GM12878 (cell line): ENCODE data around the gene GABRR3. TPM values are rescaled to one million over a fixed set of nuclear protein-coding genes. Genes with fewer than 3 reads are reported as not detected.

Experiments
- ATAC-seq: fragments of 200-7000 bp; cut with Tn5 transposase; 3 replicates; pipeline ENCODE4 v1.9.1; 2020; ENCODE audit warnings: mild to moderate bottlenecking, moderate library complexity
- BruUV-seq: library from RNA; stranded (reverse); fragments of 400-500 nt; replicated peaks from 2 replicates; lab custom pipeline; 2021; lab: Mats Ljungman, UMichigan
- CTCF ChIA-PET: fragments of 300-600 bp; sonication (Branson Sonifier 250); formaldehyde crosslinking; extraction: SDS; loops from one replicate; lab custom pipeline; 2021; ENCODE audit warnings: inconsistent platforms; lab: Yijun Ruan, JAX
- POLR2A ChIA-PET: fragments of 350-600 bp; formaldehyde crosslinking; extraction: SDS; loops from one replicate; lab custom pipeline; 2021; ENCODE audit warnings: inconsistent platforms; lab: Charles Lee
- RAD21 ChIA-PET: fragments of 300-600 bp; sonication (Branson Sonifier 250); formaldehyde crosslinking; loops from one replicate; lab custom pipeline; 2023; ENCODE audit warnings: antibody characterized with exemption; ENCODE audit not compliant: unreplicated experiment; lab: Charles Lee
- SMC1A ChIA-PET: fragments of 300-600 bp; sonication (Branson Sonifier 250); formaldehyde crosslinking; loops from one replicate; lab custom pipeline; 2023; ENCODE audit not compliant: unreplicated experiment, uncharacterized antibody; lab: Charles Lee
- DNase-seq: peaks from one replicate; pipeline ENCODE4 v3.0.0-alpha.2; 2011; ENCODE audit warnings: low read depth, low spot score
- FAIRE-seq: peaks from 3 replicates; lab custom pipeline; 2011; peaks lifted over from hg19 to GRCh38; lab: Jason Lieb, UNC
- H2AFZ ChIP-seq: 2 replicates; pipeline ENCODE4 v1.6.0; 2011; ENCODE audit warnings: low read depth, low read length, control low read depth; ENCODE audit not compliant: control insufficient read depth
- H3K27ac ChIP-seq: 2 replicates; pipeline ENCODE4 v1.5.1; 2011; ENCODE audit warnings: control low read depth; ENCODE audit not compliant: control insufficient read depth, insufficient read depth
- H3K27me3 ChIP-seq, 2 experiments: replicated peaks in 1 of 2; 2 replicates each; pipeline versions ENCODE4 v1.6.0 to v1.6.1; 2011; ENCODE audit warnings: low read length in 1 of 2; ENCODE audit not compliant: control insufficient read depth in 2 of 2, insufficient read depth in 2 of 2
- H3K36me3 ChIP-seq, 2 experiments: 2 replicates each; pipeline ENCODE4 v1.5.1; 2011; ENCODE audit warnings: low read length in 1 of 2; ENCODE audit not compliant: control insufficient read depth in 2 of 2, insufficient read depth in 2 of 2
- H3K4me1 ChIP-seq: 2 replicates; pipeline ENCODE4 v1.6.1; 2011; ENCODE audit warnings: mild to moderate bottlenecking, low read length, moderate library complexity, mixed read lengths; ENCODE audit not compliant: control insufficient read depth, insufficient read depth
- H3K4me2 ChIP-seq: 2 replicates; pipeline ENCODE4 v1.6.0; 2011; ENCODE audit warnings: control low read depth; ENCODE audit not compliant: control insufficient read depth, insufficient read depth
- H3K4me3 ChIP-seq: fragments of 200-600 bp; sonication (generic); 2 replicates; pipeline ENCODE4 v1.5.1; 2016
- H3K79me2 ChIP-seq: 2 replicates; pipeline ENCODE4 v1.6.0; 2011; ENCODE audit warnings: low read length; ENCODE audit not compliant: control insufficient read depth, insufficient read depth
- H3K9ac ChIP-seq: 2 replicates; pipeline ENCODE4 v1.8.0; 2011; ENCODE audit warnings: low read length, control low read depth, mixed read lengths; ENCODE audit not compliant: control insufficient read depth, insufficient read depth
- H3K9me3 ChIP-seq: replicated peaks from 3 replicates; pipeline ENCODE4 v1.5.1; 2011; ENCODE audit warnings: mild to moderate bottlenecking, low read length; ENCODE audit not compliant: control insufficient read depth, insufficient read depth
- H4K20me1 ChIP-seq: 2 replicates; pipeline ENCODE4 v1.6.0; 2011; ENCODE audit not compliant: control insufficient read depth, insufficient read depth
- BMI1 ChIP-seq: fragments of 450-650 bp; IDR thresholded peaks from 2 replicates; pipeline ENCODE4 v1.6.1; 2016; ENCODE audit warnings: mild to moderate bottlenecking, moderate library complexity, borderline replicate concordance
- CBFB ChIP-seq: IDR thresholded peaks from 2 replicates; pipeline ENCODE4 v1.6.1; 2016; ENCODE audit warnings: antibody characterized with exemption, low read depth
- ETV6 ChIP-seq, 2 experiments: fragments of 450-650 bp in 1 of 2; IDR thresholded peaks in 1 of 2; conservative IDR thresholded peaks in 1 of 2; 2 replicates each; pipeline ENCODE4 v1.6.1; 2014; ENCODE audit warnings: antibody characterized with exemption in 1 of 2, borderline replicate concordance in 1 of 2, low read depth in 1 of 2, mild to moderate bottlenecking in 1 of 2, moderate library complexity in 1 of 2
- FOXM1 ChIP-seq: IDR thresholded peaks from 2 replicates; pipeline ENCODE4 v1.6.1; 2012; ENCODE audit warnings: low read depth, mild to moderate bottlenecking, inconsistent platforms, low read length, moderate library complexity
- GATAD2B ChIP-seq: fragments of 450-650 bp; conservative IDR thresholded peaks from 2 replicates; pipeline ENCODE4 v1.6.1; 2017; ENCODE audit warnings: low read depth, mild to moderate bottlenecking, moderate library complexity
- JUND ChIP-seq: IDR thresholded peaks from 2 replicates; pipeline ENCODE4 v1.6.1; 2012; ENCODE audit warnings: low read depth, mild to moderate bottlenecking, low read length, improper control_type of control experiment, moderate library complexity
- MTA2 ChIP-seq: fragments of 450-650 bp; IDR thresholded peaks from 2 replicates; pipeline ENCODE4 v1.6.1; 2016; ENCODE audit warnings: low read depth, mild to moderate bottlenecking, moderate library complexity
- MYC ChIP-seq: IDR thresholded peaks from 2 replicates; pipeline ENCODE4 v1.6.1; 2011; ENCODE audit warnings: mild to moderate bottlenecking, low read length, moderate library complexity, inconsistent platforms; ENCODE audit not compliant: insufficient read depth, insufficient replicate concordance, insufficient read length, severe bottlenecking
- NKRF ChIP-seq: fragments of 450-650 bp; conservative IDR thresholded peaks from 2 replicates; pipeline ENCODE4 v1.6.1; 2017; ENCODE audit warnings: mild to moderate bottlenecking, moderate library complexity
- NR2C1 ChIP-seq: fragments of 450-650 bp; IDR thresholded peaks from 2 replicates; pipeline ENCODE4 v1.6.1; 2017; ENCODE audit warnings: antibody characterized with exemption, mild to moderate bottlenecking, moderate library complexity
- NR2F1 ChIP-seq: fragments of 450-650 bp; conservative IDR thresholded peaks from 2 replicates; pipeline ENCODE4 v1.6.1; 2017; ENCODE audit warnings: mild to moderate bottlenecking
- NRF1 ChIP-seq: conservative IDR thresholded peaks from 2 replicates; pipeline ENCODE4 v1.6.1; 2011; ENCODE audit warnings: mild to moderate bottlenecking, low read depth, low read length, improper control_type of control experiment
- PAX8 ChIP-seq: fragments of 450-650 bp; IDR thresholded peaks from 2 replicates; pipeline ENCODE4 v1.6.1; 2017; ENCODE audit warnings: mild to moderate bottlenecking, moderate library complexity
- PKNOX1 ChIP-seq: fragments of 450-650 bp; IDR thresholded peaks from 2 replicates; pipeline ENCODE4 v1.6.1; 2016; ENCODE audit warnings: mild to moderate bottlenecking
- PML ChIP-seq: IDR thresholded peaks from 2 replicates; pipeline ENCODE4 v1.6.1; 2012; ENCODE audit warnings: low read length, inconsistent platforms
- RAD51 ChIP-seq: fragments of 450-650 bp; IDR thresholded peaks from 2 replicates; pipeline ENCODE4 v1.6.1; 2016; ENCODE audit warnings: moderate library complexity, mild to moderate bottlenecking, inconsistent platforms
- SMAD1 ChIP-seq: fragments of 450-650 bp; IDR thresholded peaks from 2 replicates; pipeline ENCODE4 v1.6.1; 2018; ENCODE audit warnings: mild to moderate bottlenecking, low read depth; ENCODE audit not compliant: partially characterized antibody
- SMARCA5 ChIP-seq: fragments of 450-650 bp; IDR thresholded peaks from 2 replicates; pipeline ENCODE4 v1.6.1; 2017; ENCODE audit warnings: mild to moderate bottlenecking
- SP1 ChIP-seq: IDR thresholded peaks from one replicate; pipeline ENCODE4 v1.6.1; 2011; ENCODE audit warnings: low read depth, low read length
- SUPT20H ChIP-seq: IDR thresholded peaks from 2 replicates; pipeline ENCODE4 v1.6.1; 2011; ENCODE audit warnings: low read depth, mild to moderate bottlenecking, low read length, moderate library complexity, borderline replicate concordance; ENCODE audit not compliant: control insufficient read depth
- SUZ12 ChIP-seq: fragments of 200-600 bp; sonication (generic); IDR thresholded peaks from one replicate; pipeline ENCODE4 v1.6.1; 2018; ENCODE audit warnings: antibody characterized with exemption, mild to moderate bottlenecking; ENCODE audit not compliant: unreplicated experiment
- TAF1 ChIP-seq: IDR thresholded peaks from 2 replicates; pipeline ENCODE4 v1.6.1; 2011; ENCODE audit warnings: mild to moderate bottlenecking, low read depth, low read length, borderline replicate concordance
- ZNF217 ChIP-seq: fragments of 450-650 bp; IDR thresholded peaks from 2 replicates; pipeline ENCODE4 v1.6.1; 2017; ENCODE audit warnings: antibody characterized with exemption, mild to moderate bottlenecking
- WGBS: methylation state at CpG from one replicate; pipeline ENCODE4 v1.1.6; 2016; ENCODE audit warnings: low lambda C conversion rate; ENCODE audit not compliant: insufficient replicate concordance, insufficient coverage; ENCODE audit errors: missing lambda C conversion rate; 5-methylcytosine and 5-hydroxymethylcytosine counted together
- in situ Hi-C: fragments of 300-500 bp; cut with MboI; formaldehyde crosslinking; loops from 9 replicates; pipeline ENCODE4 v1.14.3; 2018; ENCODE audit warnings: mixed read lengths
- intact Hi-C: fragments of 100-400 bp; cut with micrococcal nuclease; formaldehyde crosslinking; loops from one replicate; pipeline ENCODE4 v1.14.2; 2022; ENCODE audit not compliant: unreplicated experiment
- polyA plus RNA-seq, 11 experiments: library from polyadenylated mRNA; depleted of rRNA in 4 of 11; unstranded in 6 of 11; stranded (reverse) in 5 of 11; fragments of >200 nt; fragmentation: Nextera tagmentation in 4 of 11; fragmentation: Illumina TruSeq in 1 of 11; extraction: Ambion mirVana in 4 of 11; extraction: Trizol in 1 of 11; gene quantifications; 1 replicate in 1 of 11; 2 replicates in 10 of 11; pipeline versions ENCODE4 v1.2.1 to v1.2.3, GENCODE V29; 2011 to 2016; ENCODE audit warnings: inconsistent platforms in 2 of 11, missing spikeins in 2 of 11, low read depth in 1 of 11
- total RNA-seq, 4 experiments: library from RNA; depleted of rRNA in 3 of 4; stranded (reverse); fragments of >200 nt in 3 of 4; fragmentation: Illumina TruSeq in 1 of 4; extraction: Trizol in 1 of 4; gene quantifications; 2 replicates each; pipeline versions ENCODE4 v1.2.1 to v1.2.3, GENCODE V29; 2013 to 2021

The GABRR3 gene
- total and polyA plus RNA-seq, 10 of the 15 experiments (the other 5 are each of a cell fraction or from before 2014, with no cell fraction given), result not detected

GRCh38 chr3:97993526-97993925 is 41.6 kb downstream of the GABRR3 start (continued):
- TF ChIP-seq SUZ12 (no peak), SMARCA5 (no peak), CBFB (no peak), PML (no peak), ZNF217 (no peak), NR2C1 (no peak), ETV6 (conservative IDR thresholded peaks at IDR 0.05 in 1 of 2, IDR thresholded peaks at IDR 0.05 in 1 of 2; ENCODE audit: borderline replicate concordance in 1 of 2, low read depth in 1 of 2) (no peak)

GRCh38 chr3:97992547-97993173 is 42.5 kb downstream of the GABRR3 start:
- no peak for ATAC-seq
- no peak for DNase-seq
- in situ Hi-C loops, result no loop called here
- H3K27ac ChIP-seq, result no peak overlapping the region
- ChIA-PET CTCF (interaction anchor here (1.4 kb wide), 1 partner anchor 8 kb away, joined by 3 read pairs; no protein-coding TSS in a partner anchor), RAD21 (interaction anchor here (1.5 kb wide), 1 partner anchor 30 kb away, joined by 4 read pairs; no protein-coding TSS in a partner anchor), POLR2A (interaction anchor here (0.6 to 0.8 kb wide), 2 partner anchors 21 to 378 kb away, joined by 3 to 4 read pairs; no protein-coding TSS in a partner anchor), SMC1A (interaction anchor here (1.5 kb wide), 1 partner anchor 21 kb away, joined by 4 read pairs; no protein-coding TSS in a partner anchor)
- no peaks in the 10 kb centered on the region for H3K9me3 ChIP-seq
- H2AFZ ChIP-seq, result no peak overlapping the region
- no peak overlapping the region for H3K4me2 ChIP-seq
- FAIRE-seq, result no peak
- intact Hi-C loops, result no loop called here
- no peaks in the 10 kb centered on the region for H3K27me3 ChIP-seq
- 0 out of 2 replicates have a peak, but pooled peaks cover 5% of the 10 kb centered on the region for H3K4me1 ChIP-seq
- H3K36me3 ChIP-seq, result no peaks in the 10 kb centered on the region
- no TSS peak for BruUV-seq
- H3K9ac ChIP-seq, result no peak overlapping the region
- no peaks in the 10 kb centered on the region for H4K20me1 ChIP-seq
- H3K4me3 ChIP-seq, result no peak overlapping the region
- H3K79me2 ChIP-seq, result no peaks in the 10 kb centered on the region
- 70% methylated on average over 2 of the region's 2 CpGs for WGBS
- TF ChIP-seq SUPT20H, result no peak
- TF ChIP-seq SP1, result no peak
- no peak for TF ChIP-seq PAX8
- TF ChIP-seq NRF1, result no peak
- no peak for TF ChIP-seq JUND
- no peak for TF ChIP-seq FOXM1
- TF ChIP-seq MYC, result no peak
- no peak for TF ChIP-seq BMI1
- TF ChIP-seq NR2F1, result no peak
- no peak for TF ChIP-seq RAD51
- no peak for TF ChIP-seq MTA2
- TF ChIP-seq NKRF, result no peak
- TF ChIP-seq GATAD2B, result no peak
- no peak for TF ChIP-seq SMAD1
- no peak for TF ChIP-seq TAF1
- TF ChIP-seq PKNOX1, result no peak
